ENCODE results near the gene SYMPK.
A peak's percentile ranks its signal among the peaks of the same experiment; 100 is the strongest.

Gene SYMPK

GRCh38 chr19:45779231-45780145, 83.5 kb downstream of the SYMPK start:
- DNase-seq = peak; percentile 91

- no peak for DNase-seq
Observed at GRCh38 chr19:45778010-45778661, 84.8 kb downstream of the SYMPK start.

- no peak for DNase-seq
Observed at GRCh38 chr19:45777395-45777961, 85.5 kb downstream of the SYMPK start.

- DNase-seq = no peak
Observed at GRCh38 chr19:45774765-45775164, 88.2 kb downstream of the SYMPK start.

GRCh38 chr19:45773384-45773783, 89.6 kb downstream of the SYMPK start:
- DNase-seq = no peak

- no peak for DNase-seq
Observed at GRCh38 chr19:45772912-45773311, 90.0 kb downstream of the SYMPK start.

GRCh38 chr19:45772130-45772840, 90.7 kb downstream of the SYMPK start:
- DNase-seq = no peak

GRCh38 chr19:45771311-45771933, 91.5 kb downstream of the SYMPK start:
- DNase-seq = no peak

GRCh38 chr19:45770192-45771101, 92.5 kb downstream of the SYMPK start:
- peak; percentile 95 for DNase-seq

- no peak for DNase-seq
Observed at GRCh38 chr19:45769821-45770191, 93.1 kb downstream of the SYMPK start.

GRCh38 chr19:45768984-45769782, 93.8 kb downstream of the SYMPK start, which contains the start of gene SIX5:
Gene SIX5 (minus strand): TSS chr19:45769252. CDS start chr19:45768844, 408 bp downstream.
- DNase-seq = peak; percentile 80

- DNase-seq = no peak
Observed at GRCh38 chr19:45768655-45768983, 94.3 kb downstream of the SYMPK start.

- no peak for DNase-seq
Observed at GRCh38 chr19:45767881-45768654, 94.9 kb downstream of the SYMPK start.

- DNase-seq = peak; percentile 9
Observed at GRCh38 chr19:45767410-45767880, 95.5 kb downstream of the SYMPK start.

GRCh38 chr19:45766869-45767346, 96.0 kb downstream of the SYMPK start:
- no peak for DNase-seq

GRCh38 chr19:45766296-45766868, 96.6 kb downstream of the SYMPK start:
- DNase-seq = no peak

GRCh38 chr19:45765702-45766295, 97.1 kb downstream of the SYMPK start:
- DNase-seq = no peak

Data from NCI-H2029 treated with DMSO at 0.1 percent for 48 hours (cell line).